GM19035 (cell line): ENCODE measurements around the gene AHCYL2.
"Not testable (repeated sequence)": the region's sequence is repeated elsewhere in the genome, so short reads cannot be mapped to it uniquely, and the experiment has no call there.

Experiments
- ATAC-seq: cut with Tn5 transposase; IDR thresholded peaks from one replicate; pipeline ENCODE4 v1.9.1; 2021; ENCODE audit not compliant: unreplicated experiment

The AHCYL2 gene

DNA sequence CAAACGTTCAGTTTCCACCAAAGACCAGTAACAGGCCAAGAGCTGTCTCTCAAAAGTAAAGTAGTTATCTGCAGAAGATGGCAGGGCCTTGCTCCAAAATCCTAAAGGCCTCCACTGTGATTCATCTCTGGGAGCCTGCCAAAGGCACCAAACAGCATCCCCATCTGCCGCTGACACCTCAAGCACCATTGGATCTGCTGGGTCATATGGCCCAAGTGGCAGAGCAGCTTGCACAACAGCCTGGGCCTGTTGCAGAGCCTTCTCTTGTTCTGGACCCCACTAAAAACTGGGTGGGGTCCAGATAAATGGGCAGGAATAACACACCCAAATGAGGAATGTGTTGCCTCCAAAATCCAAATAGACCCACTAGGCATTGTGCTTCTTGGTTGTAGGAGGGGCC lies 222.1 kb downstream of the AHCYL2 start:
- ATAC-seq = not testable (repeated sequence)

DNA sequence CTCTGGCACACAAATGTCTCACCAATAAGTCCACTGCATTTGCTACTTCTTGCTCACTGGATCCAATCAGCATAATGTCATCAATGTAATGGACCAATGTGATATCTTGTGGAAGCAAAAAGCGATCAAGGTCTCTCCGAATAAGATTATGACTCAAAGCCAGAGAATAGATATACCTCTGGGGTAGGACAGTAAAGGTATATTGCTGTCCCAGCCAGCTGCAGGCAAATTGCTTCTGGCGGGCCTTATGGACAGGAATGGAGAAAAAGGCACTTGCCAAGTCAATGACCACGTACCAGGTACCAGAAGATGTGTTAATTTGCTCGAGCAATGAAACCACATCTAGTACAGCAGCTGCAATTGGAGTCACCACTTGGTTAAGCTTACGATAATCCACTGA lies 222.6 kb downstream of the AHCYL2 start:
- not testable (repeated sequence) for ATAC-seq

DNA sequence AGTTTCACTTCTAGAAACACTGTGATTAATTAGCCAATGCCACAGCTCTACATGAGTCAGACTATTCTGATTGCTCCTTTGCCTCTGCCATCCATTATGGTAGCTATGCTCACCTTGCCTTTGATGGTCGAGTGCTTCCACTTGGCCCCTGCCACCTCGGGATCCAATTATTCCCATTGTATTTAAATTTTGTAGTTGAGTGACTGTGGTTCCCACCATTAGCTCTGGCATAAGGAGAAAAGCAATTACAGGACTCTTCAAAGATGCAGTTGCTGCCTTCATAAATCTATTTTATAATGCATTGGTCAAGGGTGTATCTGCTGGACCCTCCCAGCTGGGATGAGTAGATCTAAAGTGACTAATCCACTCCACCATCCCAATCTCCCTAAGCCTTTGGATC lies 223.8 kb downstream of the AHCYL2 start:
- not testable (repeated sequence) for ATAC-seq

DNA sequence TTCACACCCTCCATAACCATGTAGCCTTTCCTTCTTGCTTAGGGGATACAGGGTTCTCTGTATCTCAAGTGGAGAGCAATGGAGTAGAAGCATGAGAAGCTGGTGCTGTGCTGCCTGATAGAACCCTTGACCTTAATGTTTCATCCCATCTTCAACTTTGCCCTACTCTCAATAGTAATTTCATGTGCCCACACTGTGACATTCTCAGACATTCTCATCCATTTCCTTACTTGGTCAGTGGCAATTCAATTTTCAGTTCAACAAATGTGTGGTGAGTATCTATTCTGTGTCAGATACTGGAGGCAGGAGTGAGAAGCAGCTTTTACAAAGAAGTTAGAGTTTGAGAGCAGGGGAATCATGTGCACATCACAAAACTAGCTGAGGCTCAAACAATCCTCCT lies 225.5 kb downstream of the AHCYL2 start:
- ATAC-seq = no peak

DNA sequence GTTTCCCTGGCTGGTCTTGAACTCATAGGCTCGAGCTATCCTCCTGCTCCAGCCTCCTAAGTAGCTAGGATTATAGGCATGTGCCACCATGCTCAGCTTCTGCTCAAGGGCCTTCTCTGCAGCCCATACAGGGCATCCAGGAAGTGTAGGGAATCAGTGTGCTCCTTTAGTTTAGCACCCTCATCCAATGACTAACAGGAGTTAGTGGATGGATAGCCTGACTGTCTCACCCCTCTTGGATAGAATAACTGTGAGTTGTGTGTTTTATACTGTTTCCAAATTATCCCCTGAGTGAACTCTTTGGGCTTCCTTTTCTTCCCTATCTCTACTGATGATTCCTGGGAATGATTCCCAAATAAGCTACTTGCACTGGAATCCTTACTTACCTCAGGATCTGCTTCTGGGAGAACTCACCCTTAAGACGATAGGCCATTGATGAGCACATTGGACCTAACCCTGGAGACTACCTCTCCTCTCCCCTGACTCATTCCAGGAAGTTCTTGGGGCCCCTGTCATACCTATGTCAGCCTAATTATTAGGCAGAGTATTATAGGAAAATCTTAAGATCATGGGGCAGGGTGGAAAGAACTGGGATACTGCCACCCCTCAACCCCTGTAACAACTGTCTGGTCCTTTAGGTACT lies 227.9 kb downstream of the AHCYL2 start:
- no peak for ATAC-seq

DNA sequence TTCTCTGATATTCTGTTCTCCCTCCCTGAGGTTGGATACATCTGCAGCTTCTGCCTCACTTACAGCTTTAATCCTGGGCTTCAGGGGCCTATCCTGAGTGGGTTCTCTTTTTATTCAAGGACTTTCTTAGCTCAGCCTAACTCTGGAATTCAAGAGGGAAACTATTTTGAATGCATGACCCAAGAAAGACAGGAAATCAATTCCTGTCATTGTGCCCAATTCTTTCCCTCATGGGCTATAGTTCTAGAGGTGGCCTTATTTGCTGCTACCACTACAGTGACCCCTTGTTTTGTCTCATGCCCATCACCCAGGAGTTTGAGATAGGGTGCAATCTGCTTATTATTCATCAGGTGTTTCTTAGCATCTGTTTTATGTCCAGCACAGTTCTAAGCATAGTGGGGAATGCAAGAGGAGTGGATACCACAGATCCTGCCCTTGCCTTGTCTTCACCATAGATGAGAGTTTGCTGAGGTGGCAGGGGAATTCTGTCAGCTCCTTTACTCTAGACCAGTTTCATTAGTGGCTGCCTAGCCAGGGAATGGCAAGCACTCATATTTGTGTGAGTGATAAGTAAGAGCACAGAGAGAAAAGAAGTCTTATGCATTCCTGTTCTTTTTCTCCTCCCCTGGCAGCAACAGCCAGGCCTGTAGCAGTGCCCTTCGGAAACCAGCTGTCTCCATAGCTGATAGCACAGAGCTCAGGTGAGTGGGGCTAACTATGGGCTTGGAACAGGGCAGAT lies 228.8 kb downstream of the AHCYL2 start:
- no peak for ATAC-seq

DNA sequence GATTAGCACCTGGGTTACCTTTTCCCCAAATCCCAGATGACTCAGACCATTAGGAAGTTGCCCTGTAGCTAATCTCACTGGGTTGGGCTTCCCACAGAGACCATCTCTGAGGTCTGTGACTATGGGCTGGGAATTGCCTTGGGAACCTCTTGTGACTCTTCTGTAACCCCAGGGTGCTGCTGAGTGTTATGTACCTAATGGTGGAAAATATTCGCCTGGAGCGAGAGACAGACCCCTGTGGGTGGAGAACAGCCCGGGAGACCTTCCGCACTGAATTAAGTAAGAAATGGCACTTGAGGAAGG lies 229.4 kb downstream of the AHCYL2 start:
- ATAC-seq = no peak

DNA sequence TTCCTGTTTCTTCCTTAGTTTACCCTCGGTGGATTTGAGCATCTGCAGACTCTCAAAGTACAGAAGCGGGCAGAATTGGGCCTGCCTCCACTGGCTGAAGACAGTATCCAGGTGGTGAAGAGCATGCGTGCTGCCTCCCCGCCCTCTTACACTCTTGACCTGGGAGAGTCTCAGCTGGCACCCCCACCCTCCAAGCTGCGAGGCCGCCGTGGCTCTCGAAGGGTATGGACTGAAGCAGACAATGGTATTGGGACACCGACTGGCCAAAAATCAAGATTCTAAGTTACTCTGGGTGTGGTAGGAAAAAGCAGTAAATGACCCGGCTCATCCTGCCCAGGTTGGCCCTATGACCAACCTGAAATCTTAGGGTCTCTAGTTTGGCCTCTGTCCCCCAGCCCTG lies 231.6 kb downstream of the AHCYL2 start:
- no peak for ATAC-seq

DNA sequence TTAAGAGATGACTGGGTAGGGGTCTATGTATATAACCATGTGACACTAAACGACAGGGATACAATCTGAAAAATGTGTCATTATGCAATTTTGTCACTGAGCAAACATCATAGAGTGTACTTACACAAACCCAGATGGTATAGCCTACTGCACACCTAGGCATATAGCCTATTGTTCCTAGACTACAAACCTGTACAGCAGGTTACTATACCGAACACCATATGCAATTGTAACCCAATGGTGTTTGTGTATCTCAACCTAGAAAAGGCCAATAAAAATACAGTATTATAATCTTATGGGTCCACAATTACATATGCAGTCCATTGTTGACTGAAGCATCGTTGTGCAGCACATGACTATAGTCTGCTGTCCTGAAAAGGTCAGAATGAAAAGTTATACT lies 232.3 kb downstream of the AHCYL2 start:
- ATAC-seq = no peak

DNA sequence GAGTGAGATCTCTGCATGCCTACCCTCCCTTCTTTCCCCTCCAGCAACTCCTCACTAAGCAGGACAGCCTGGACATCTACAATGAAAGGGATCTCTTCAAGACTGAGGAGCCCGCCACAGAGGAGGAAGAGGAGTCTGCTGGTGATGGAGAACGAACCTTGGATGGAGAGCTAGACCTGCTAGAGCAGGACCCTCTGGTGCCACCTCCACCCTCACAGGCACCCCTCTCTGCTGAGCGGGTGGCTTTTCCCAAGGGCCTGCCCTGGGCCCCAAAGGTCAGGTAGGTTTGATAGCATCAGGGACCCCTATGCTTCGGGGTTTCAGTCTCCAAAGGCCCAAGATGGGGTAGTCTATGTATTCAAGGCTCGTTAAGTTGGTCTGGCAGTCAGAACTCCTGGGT lies 233.3 kb downstream of the AHCYL2 start:
- no peak for ATAC-seq

DNA sequence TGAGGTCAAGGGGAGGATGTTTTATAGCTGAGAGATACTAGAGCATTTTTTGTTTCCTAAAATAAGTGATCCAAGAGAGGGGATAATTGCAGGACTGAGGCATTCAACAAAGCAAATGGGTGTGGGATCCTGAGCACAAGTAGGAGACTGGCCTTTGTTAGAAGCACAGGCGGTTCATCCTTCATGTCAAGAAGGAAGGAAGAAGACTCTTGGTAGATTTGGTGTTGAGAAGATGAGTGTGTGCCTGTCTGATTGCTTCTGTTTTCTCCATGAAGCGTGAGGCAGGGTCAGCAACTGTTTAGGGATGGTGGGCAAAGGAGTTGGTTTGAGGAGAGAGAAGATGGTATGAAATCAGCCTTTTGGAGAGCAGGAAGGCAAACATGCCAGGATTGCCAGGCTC lies 237.0 kb downstream of the AHCYL2 start:
- ATAC-seq = no peak

DNA sequence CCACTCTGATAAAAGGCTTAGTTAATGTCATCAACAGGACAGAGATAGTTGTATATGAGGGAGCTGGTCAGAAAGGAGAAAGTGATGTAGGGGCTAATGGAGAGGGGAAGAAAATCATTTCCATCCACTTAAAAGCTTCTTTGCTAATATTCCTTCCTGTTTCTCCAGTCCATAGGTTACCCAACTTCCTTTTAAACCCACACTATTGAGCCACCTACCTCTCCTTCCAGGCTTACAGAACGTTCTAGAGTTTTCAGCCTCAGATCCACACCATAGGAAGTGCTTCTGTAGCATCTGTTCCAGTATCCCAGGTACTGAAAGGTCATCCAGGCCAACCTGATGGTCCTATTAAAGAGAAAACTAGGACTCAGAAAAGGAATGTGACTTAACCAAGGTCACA lies 237.6 kb downstream of the AHCYL2 start:
- no peak for ATAC-seq

DNA sequence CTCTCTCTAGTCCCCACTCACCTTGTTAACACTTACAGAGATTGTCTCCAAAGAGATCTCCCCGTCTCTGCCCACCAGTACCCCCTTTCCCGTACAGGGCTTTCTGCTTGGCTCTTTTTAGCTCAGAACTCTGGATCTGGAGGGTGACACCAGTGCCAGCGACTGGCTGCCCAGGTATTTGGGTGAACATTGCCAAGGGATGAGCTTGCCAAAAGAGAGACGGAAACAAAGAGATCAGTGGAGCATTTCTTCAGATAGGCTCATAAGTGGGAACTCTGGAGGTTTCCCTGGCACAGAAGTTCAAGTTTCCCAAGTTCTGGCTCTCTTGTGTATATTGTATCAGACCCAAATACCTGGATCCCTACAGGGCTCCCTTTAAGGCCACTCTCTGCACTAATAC lies 239.4 kb downstream of the AHCYL2 start:
- ATAC-seq = no peak

DNA sequence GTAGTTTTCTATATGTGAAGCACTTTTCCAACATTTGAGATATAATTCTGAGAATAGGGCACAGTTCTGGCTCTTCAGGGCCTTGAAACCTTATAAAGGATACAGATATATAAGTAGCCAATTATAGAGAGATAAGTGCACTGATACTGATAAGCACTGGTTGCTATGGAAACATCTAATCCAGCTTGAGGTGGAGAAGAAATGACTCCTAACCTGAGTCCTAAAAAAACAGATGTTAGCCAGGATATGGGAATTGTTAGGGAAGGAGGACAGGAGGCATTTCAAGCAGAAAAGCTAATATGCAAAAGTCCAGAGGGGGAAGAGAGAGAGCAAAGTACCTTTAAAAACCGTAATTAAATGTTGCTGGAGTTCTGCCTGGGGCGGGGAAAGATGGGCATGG lies 240.2 kb downstream of the AHCYL2 start:
- ATAC-seq = no peak

DNA sequence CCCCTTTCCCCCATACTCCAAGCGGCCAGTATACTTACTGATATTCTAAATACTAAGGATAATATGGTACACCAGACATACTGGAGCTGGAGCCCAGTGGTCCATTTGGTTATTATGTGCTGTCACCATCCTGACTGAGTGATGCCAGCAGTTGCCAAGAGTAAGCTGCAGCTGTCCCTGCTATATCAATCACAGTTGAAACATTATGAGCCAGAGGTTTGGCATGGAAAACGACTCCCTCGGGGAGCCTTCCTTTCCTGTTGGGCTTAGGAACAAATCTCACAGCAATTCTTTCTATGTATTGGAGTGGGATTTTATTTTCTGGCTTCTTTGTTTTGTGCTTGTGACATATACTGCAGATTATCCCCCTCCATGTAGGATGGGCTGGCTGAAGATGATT lies 242.0 kb downstream of the AHCYL2 start:
- ATAC-seq = no peak

DNA sequence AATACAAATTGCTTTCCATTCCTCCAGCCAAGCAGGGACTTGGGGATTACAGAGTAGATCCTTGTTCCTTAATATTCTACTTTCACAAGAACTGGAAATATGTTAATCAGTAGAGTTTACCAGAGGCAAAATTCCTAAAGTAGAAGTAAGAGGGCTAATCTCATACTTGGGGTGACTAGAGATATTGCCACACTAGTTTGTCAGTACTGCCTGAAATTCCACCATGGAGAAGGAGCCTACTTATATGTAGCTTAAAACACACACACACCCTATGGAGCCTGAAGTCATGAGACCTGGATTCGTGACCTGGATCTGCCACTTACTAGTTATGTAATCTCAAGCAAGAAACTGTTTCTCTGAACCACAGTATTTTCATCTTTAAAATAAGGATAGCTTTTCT lies 243.3 kb downstream of the AHCYL2 start:
- ATAC-seq = no peak

DNA sequence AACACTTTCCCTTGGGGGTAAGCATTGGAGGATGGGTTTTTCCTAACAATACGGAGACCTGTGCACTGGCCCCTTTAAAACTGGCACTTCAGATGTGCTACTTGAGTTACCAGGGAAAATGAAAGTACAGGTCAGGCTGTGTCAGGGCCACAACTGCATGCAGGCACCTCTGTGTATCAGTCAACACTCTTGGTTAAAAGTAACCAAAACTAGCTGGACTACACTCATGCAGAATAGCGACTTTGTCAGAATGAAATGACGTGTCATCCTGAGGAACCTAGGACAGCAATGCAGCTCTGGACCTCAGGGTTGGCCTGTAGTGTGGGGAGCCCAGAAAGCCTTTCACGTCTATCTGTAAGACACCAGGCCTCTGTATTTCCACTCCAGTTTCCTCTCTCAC lies 243.7 kb downstream of the AHCYL2 start:
- ATAC-seq = no peak

DNA sequence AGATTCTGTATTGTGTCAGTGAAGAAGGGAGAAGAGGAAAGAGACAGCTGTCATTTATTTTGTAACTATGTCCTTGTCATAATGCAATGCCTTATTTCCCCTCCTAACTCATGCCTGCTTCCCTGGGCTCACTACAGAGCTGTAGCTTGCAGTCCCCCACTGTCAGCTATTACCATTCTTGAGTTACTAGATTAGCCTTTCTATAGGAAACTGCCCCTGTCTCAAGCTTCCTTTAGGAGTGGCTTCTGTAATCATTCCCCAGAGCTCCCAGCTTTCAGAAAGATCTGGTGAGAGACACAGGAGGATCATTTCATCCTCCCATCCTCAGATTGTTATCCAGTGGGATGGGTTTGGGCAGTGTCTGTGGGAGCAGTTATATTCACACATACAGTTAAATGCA lies 245.1 kb downstream of the AHCYL2 start:
- no peak for ATAC-seq

DNA sequence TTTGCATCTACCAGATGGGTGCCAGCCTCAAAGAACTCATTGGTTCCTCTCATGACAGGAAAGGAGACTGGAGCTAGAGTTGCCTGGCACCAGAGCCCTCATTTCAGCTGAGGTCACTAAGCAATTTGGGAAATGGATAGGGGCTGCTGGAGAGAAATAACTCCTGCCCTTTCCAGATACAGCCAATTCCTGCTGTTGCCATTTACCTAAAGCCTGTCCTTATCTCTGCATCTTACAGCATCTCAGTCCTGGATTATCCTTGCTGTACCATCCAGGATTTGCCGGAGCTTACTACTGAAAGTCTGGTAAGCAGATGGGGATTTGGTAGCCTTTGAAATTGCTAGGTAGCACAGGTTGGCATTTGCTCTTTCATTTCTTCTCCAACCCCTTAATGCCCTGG lies 245.6 kb downstream of the AHCYL2 start:
- ATAC-seq = no peak

DNA sequence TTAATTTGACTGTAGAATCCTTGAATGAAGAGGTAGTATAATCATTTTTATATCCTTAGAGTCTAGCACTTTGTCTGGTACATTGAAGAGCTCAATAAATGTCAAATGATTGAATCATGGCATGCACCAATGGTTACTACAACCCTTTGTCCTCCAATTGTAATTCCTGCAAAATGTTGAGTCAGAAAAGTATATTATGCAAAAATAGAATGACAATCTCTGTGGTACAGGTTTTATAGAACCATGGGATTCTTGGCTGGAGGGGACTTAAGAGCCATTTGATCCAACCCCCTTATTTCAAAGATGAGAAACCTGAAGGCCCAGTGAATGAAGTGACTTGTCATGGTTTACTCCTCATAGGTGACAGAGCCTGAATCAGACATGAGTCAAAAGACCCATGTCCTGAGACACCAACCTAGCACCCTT lies 246.6 kb downstream of the AHCYL2 start:
- ATAC-seq = no peak

DNA sequence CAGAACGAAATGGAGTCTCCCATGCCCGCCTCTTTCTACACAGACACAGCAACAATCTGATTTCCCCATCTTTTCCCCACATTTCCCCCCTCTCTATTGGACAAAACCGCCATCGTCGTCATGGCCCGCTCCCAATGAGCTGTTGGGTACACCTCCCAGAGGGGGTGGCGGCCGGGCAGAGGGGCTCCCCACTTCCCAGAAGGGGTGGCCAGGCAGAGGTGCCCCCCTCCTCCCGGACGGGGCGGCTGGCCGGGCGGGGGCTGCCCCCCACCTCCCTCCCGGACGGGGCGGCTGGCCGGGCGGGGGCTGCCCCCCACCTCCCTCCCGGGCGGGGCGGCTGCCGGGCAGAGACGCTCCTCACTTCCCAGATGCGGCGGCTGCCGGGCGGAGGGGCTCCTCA lies 251.1 kb downstream of the AHCYL2 start:
- not testable (repeated sequence) for ATAC-seq

DNA sequence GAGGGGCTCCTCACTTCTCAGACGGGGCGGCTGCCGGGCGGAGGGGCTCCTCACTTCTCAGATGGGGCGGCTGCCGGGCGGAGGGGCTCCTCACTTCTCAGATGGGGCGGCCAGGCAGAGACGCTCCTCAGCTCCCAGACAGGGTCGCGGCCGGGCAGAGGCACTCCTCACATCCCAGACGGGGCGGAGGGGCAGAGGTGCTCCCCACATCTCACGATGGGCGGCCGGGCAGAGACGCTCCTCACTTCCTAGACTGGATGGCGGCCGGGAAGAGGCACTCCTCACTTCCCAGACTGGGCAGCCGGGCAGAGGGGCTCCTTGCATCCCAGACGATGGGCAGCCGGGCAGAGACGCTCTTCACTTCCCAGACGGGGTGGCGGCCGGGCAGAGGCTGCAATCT lies 251.6 kb downstream of the AHCYL2 start:
- ATAC-seq = not testable (repeated sequence)
